ENCODE measurements around the gene GIMAP2.

GIMAP2 gene

GRCh38 chr7:150735596-150736358, 50.3 kb downstream of the GIMAP2 start:
- DNase-seq, result no peak

GRCh38 chr7:150736864-150737263, 51.4 kb downstream of the GIMAP2 start:
- no peak for DNase-seq

GRCh38 chr7:150737265-150738055, 52.0 kb downstream of the GIMAP2 start, which contains the start of gene GIMAP5:
GIMAP5 (plus strand) TSS chr7:150737418; CDS start chr7:150740885, 3,467 bp downstream.
- DNase-seq, result no peak

- no peak for DNase-seq
Measured at GRCh38 chr7:150738092-150738491, 52.6 kb downstream of the GIMAP2 start.

- DNase-seq, result no peak
Measured at GRCh38 chr7:150738591-150739001, 53.1 kb downstream of the GIMAP2 start.

- DNase-seq, result no peak
Measured at GRCh38 chr7:150739033-150739432, 53.5 kb downstream of the GIMAP2 start.

- peak; percentile 88 to 89 for DNase-seq
Measured at GRCh38 chr7:150740053-150740452, 54.5 kb downstream of the GIMAP2 start.

- no peak for DNase-seq
Measured at GRCh38 chr7:150742286-150742968, 56.9 kb downstream of the GIMAP2 start.

Data from inflammatory macrophage treated with lipopolysaccharide for 1 hour (primary cell).